MCF 10A (cell line): ENCODE data around the gene CCDC184. TPM values are rescaled to one million over a fixed set of nuclear protein-coding genes. Genes with fewer than 3 reads are reported as not detected.

Source experiments
- BruUV-seq: library from RNA; stranded (reverse); fragments of 400-500 nt; replicated peaks from 2 replicates; lab custom pipeline; 2021; lab: Mats Ljungman, UMichigan
- CTCF ChIA-PET: fragments of 300-600 bp; sonication (Branson Sonifier 250); formaldehyde crosslinking; extraction: SDS; loops from one replicate; lab custom pipeline; 2021; ENCODE audit warnings: antibody characterized with exemption, inconsistent platforms; lab: Yijun Ruan, JAX
- POLR2A ChIA-PET: fragments of 300-600, 350-650 bp; sonication (Branson Sonifier 250); formaldehyde crosslinking; extraction: SDS; loops from one replicate; lab custom pipeline; 2020; ENCODE audit warnings: antibody characterized with exemption, inconsistent platforms; lab: Yijun Ruan, JAX
- DNase-seq: peaks from one replicate; pipeline ENCODE4 v3.0.0-alpha.2; 2018; ENCODE audit not compliant: unreplicated experiment
- H3K27ac Mint-ChIP-seq: one replicate; pipeline ENCODE4 v1.8.0; 2022; ENCODE audit warnings: mild to moderate bottlenecking, low read depth, mixed read lengths; ENCODE audit not compliant: unreplicated experiment
- H3K27me3 Mint-ChIP-seq: one replicate; pipeline ENCODE4 v1.8.0; 2022; ENCODE audit warnings: mixed read lengths; ENCODE audit not compliant: insufficient read depth, unreplicated experiment
- H3K36me3 Mint-ChIP-seq: one replicate; pipeline ENCODE4 v1.8.0; 2022; ENCODE audit warnings: mild to moderate bottlenecking, moderate library complexity, mixed read lengths; ENCODE audit not compliant: insufficient read depth, unreplicated experiment
- H3K4me1 Mint-ChIP-seq: one replicate; pipeline ENCODE4 v1.8.0; 2022; ENCODE audit warnings: mixed read lengths; ENCODE audit not compliant: insufficient read depth, unreplicated experiment
- H3K4me3 Mint-ChIP-seq: one replicate; pipeline ENCODE4 v1.8.0; 2022; ENCODE audit warnings: mild to moderate bottlenecking, moderate library complexity, mixed read lengths; ENCODE audit not compliant: unreplicated experiment
- H3K9me3 Mint-ChIP-seq: one replicate; pipeline ENCODE4 v1.8.0; 2022; ENCODE audit warnings: mixed read lengths; ENCODE audit not compliant: unreplicated experiment
- intact Hi-C: fragments of 100-400 bp; cut with micrococcal nuclease; formaldehyde crosslinking; loops from 2 replicates; pipeline ENCODE4 v1.14.1; 2022
- total RNA-seq: library from RNA; stranded (reverse); gene quantifications from 2 replicates; pipeline ENCODE4 v1.2.3, GENCODE V29; 2022
- TF ChIP-seq, protein P1 (sequence below): fragments of 200-600 bp; IDR thresholded peaks from one replicate; pipeline ENCODE4 v1.8.0; 2022; ENCODE audit warnings: antibody characterized with exemption, mild to moderate bottlenecking; ENCODE audit not compliant: unreplicated experiment

Gene CCDC184
- total RNA-seq, 1 experiment from 2014 or later: not detected

DNA sequence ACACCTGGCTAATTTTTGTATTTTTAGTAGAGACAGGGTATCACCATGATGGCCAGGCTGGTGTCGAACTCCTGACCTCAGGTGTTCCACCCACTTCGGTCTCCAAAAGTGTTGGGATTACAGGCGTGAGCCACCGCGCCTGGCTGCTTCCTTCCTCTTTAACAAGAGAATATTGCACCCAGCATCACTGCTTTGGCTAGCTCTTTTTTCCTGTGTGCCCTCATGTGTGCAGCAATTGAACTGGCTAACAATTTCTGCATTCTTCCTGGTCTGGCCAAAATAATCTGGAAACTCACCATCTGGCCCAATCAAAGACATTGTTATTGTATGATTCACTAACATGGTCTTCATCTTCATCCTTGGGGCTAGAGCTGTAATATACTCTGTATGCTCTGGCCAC is 23.4 kb upstream of the CCDC184 start:
- no TSS peak for BruUV-seq
- Mint-ChIP-seq H3K4me3 (no peak overlapping the region), H3K36me3 (peaks cover 7% of the 10 kb centered on the region), H3K27ac (no peak overlapping the region), H3K9me3 (no peaks in the 10 kb centered on the region), H3K4me1 (peaks cover 4% of the 10 kb centered on the region), H3K27me3 (no peaks in the 10 kb centered on the region)
- no peak for DNase-seq
- intact Hi-C loops: no loop called here
- ChIA-PET POLR2A (no interaction called here), CTCF (interaction anchor here (0.7 to 0.9 kb wide), 3 partner anchors 27 to 76 kb away, joined by 3 to 7 read pairs (median 3); no protein-coding TSS in a partner anchor)
- TF ChIP-seq, protein P1, sequence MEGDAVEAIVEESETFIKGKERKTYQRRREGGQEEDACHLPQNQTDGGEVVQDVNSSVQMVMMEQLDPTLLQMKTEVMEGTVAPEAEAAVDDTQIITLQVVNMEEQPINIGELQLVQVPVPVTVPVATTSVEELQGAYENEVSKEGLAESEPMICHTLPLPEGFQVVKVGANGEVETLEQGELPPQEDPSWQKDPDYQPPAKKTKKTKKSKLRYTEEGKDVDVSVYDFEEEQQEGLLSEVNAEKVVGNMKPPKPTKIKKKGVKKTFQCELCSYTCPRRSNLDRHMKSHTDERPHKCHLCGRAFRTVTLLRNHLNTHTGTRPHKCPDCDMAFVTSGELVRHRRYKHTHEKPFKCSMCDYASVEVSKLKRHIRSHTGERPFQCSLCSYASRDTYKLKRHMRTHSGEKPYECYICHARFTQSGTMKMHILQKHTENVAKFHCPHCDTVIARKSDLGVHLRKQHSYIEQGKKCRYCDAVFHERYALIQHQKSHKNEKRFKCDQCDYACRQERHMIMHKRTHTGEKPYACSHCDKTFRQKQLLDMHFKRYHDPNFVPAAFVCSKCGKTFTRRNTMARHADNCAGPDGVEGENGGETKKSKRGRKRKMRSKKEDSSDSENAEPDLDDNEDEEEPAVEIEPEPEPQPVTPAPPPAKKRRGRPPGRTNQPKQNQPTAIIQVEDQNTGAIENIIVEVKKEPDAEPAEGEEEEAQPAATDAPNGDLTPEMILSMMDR: no peak

DNA sequence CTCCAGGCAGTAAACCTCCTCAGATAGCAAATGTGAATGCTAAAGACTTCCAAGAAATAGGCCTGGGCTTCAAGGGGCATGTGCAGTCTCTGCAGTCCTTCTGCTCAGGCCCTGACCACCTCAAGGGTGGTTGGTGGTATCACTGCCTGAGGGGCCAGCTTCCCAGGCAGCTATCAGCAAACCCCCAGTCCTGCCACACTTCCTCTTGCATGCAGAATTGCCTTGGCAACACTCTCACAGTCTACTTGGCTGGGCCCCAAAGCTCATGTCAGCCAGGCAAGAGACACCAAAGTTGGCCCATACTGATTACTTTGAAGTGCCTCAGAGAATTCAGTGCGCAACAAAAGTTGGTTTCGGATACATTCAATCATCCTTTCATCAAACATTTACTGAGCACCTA is 22.6 kb upstream of the CCDC184 start:
- POLR2A ChIA-PET: no interaction called here
- peaks cover 4% of the 10 kb centered on the region for H3K4me1 Mint-ChIP-seq
- no peaks in the 10 kb centered on the region for H3K9me3 Mint-ChIP-seq
- H3K36me3 Mint-ChIP-seq: peaks cover 7% of the 10 kb centered on the region
- H3K27me3 Mint-ChIP-seq: peaks cover 4% of the 10 kb centered on the region
- no peak for DNase-seq
- no TSS peak for BruUV-seq
- intact Hi-C loops: no loop called here
- no peak overlapping the region for H3K27ac Mint-ChIP-seq
- CTCF ChIA-PET: interaction anchor here (0.7 to 0.9 kb wide), 2 partner anchors 28 to 76 kb away, joined by 3 to 7 read pairs; no protein-coding TSS in a partner anchor
- H3K4me3 Mint-ChIP-seq: no peak overlapping the region
- TF ChIP-seq, protein P1: no peak

DNA sequence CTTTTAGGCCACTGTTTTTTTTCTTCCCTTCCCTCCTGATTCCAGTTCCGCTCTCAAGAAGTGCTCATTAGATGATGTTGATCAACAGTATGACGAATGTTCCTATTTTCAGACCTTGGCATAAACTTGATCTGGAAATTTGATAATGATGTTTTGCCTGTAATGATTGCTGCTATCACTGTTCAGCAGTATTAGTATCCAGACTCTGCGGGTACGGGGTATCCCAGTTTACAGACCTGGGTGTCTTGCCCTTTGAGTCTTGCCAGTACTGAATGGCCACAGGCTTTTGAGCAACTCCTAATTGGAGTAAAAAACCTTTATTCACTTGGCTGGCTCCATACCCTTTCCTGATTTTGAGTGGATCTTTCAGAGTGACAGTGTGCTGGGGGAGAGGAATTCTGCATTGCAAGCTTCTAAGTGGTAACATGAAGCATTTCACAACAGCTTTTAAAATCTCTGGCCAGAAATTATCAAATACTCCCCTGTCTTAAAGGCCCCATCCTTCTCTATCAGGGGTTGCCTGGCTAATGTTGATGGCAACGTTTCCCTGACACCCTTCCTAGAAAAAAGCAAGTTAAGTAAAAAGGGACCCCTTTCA is 20.2 kb upstream of the CCDC184 start:
- CTCF ChIA-PET: interaction anchor here (0.6 to 2.7 kb wide), 10 partner anchors 7 to 452 kb away, joined by 3 to 9 read pairs (median 4); partner anchors contain the start of gene ASB8
- no peak overlapping the region for H3K27ac Mint-ChIP-seq
- no peak overlapping the region for H3K4me3 Mint-ChIP-seq
- no TSS peak for BruUV-seq
- peaks cover 11% of the 10 kb centered on the region for H3K27me3 Mint-ChIP-seq
- TF ChIP-seq, protein P1: no peak
- no peaks in the 10 kb centered on the region for H3K4me1 Mint-ChIP-seq
- no peak for DNase-seq
- no peaks in the 10 kb centered on the region for H3K9me3 Mint-ChIP-seq
- no peaks in the 10 kb centered on the region for H3K36me3 Mint-ChIP-seq
- POLR2A ChIA-PET: interaction anchor here (0.9 to 1.5 kb wide), 3 partner anchors 44 to 200 kb away, joined by 3 to 4 read pairs (median 4); partner anchors contain the start of genes PFKM, SENP1 and TMEM106C
- intact Hi-C loops: no loop called here

DNA sequence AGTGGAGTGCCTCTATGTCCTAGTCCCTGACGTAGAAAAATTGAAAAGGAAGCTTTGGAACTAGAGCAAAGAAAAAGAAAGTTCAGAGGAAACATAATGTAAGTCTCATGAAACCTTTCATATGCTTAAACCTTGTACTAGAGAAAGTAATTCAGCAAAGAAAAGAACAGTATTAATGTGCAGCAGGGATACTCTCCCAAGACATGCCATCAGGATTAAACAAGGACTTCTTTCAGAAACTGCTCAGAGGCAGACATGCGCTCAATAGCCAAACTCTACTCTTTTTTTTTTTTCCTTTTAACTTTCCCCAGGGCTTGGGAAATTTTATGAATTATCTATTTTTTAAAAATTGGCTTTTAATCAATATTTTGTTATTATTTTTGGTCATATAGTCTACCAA is 19.0 kb upstream of the CCDC184 start:
- Mint-ChIP-seq H3K9me3 (no peaks in the 10 kb centered on the region), H3K27ac (no peak overlapping the region), H3K36me3 (no peaks in the 10 kb centered on the region), H3K27me3 (peaks cover 11% of the 10 kb centered on the region), H3K4me1 (no peaks in the 10 kb centered on the region), H3K4me3 (no peak overlapping the region)
- POLR2A ChIA-PET: interaction anchor here (0.5 kb wide), 1 partner anchor 100 kb away, joined by 3 read pairs; no protein-coding TSS in a partner anchor
- DNase-seq: no peak
- BruUV-seq: no TSS peak
- TF ChIP-seq, protein P1: no peak
- CTCF ChIA-PET: interaction anchor here (0.6 to 3.0 kb wide), 24 partner anchors 8 to 1583 kb away, joined by 3 to 21 read pairs (median 5); partner anchors contain the start of genes ASB8, CCDC184, PFKM and TMEM106C
- intact Hi-C loops: no loop called here
